Testis (tissue), 3 donors: ENCODE results near the gene SH2D6. TPM values are rescaled to one million over a fixed set of nuclear protein-coding genes. Genes with fewer than 3 reads are reported as not detected.

Source experiments
- DNase-seq: peaks from one replicate; pipeline ENCODE4 v3.0.0-alpha.2; 2019
- H3K27ac ChIP-seq, 2 donors: fragments of 200-600 bp; sonication (generic); one replicate each; pipeline ENCODE4 v1.5.1; 2019
- H3K27me3 ChIP-seq: fragments of 200-600 bp; sonication (generic); one replicate; pipeline ENCODE4 v1.5.1; 2019
- H3K36me3 ChIP-seq: fragments of 200-600 bp; sonication (generic); one replicate; pipeline ENCODE4 v1.5.1; 2017; ENCODE audit warnings: low read depth; ENCODE audit errors: missing control alignments
- H3K4me1 ChIP-seq: fragments of 200-600 bp; sonication (generic); one replicate; pipeline ENCODE4 v1.5.1; 2019
- H3K4me3 ChIP-seq, 2 donors: fragments of 200-600 bp; sonication (generic); one replicate each; pipeline ENCODE4 v1.5.1; 2017 to 2019
- H3K9me3 ChIP-seq: fragments of 200-600 bp; sonication (generic); one replicate; pipeline ENCODE4 v1.5.1; 2017
- CTCF ChIP-seq, 3 experiments: fragments of 450-650 bp in 2 of 3; fragments of 200-600 bp in 1 of 3; sonication (generic) in 1 of 3; IDR thresholded peaks; one replicate each; pipeline ENCODE4 v1.5.1; 2016 to 2019; ENCODE audit warnings: antibody characterized with exemption in 3 of 3, mild to moderate bottlenecking in 2 of 3, moderate library complexity in 1 of 3
- POLR2A ChIP-seq: fragments of 450-650 bp; IDR thresholded peaks from one replicate; pipeline ENCODE4 v1.6.1; 2017; ENCODE audit warnings: antibody characterized with exemption, mild to moderate bottlenecking, moderate library complexity
- WGBS, 2 donors: methylation state at CpG; one replicate each; pipeline ENCODE4 v1.1.5; 2018; 5-methylcytosine and 5-hydroxymethylcytosine counted together
- intact Hi-C: fragments of 100-400 bp; cut with DNase I; formaldehyde crosslinking; loops from one replicate; pipeline ENCODE4 v1.15.1; 2023; ENCODE audit warnings: low total_unique reads
- polyA plus RNA-seq: library from polyadenylated mRNA; stranded (reverse); fragments of 350-450 nt; fragmentation: Illumina TruSeq; extraction: RNeasy Lipid Tissue Mini Kit (QIAGEN cat#74804); gene quantifications from one replicate; pipeline ENCODE4 v1.2.3, GENCODE V29; 2014; ENCODE audit warnings: low read depth, low replicate concordance; ENCODE audit not compliant: insufficient read depth
- small RNA-seq, 2 donors: library from RNA; depleted of rRNA; stranded (forward); fragments of <200 nt; gene quantifications; one replicate each; pipeline ENCODE3, GENCODE V24; 2016
- total RNA-seq, 2 donors: library from RNA; depleted of rRNA; stranded (reverse); fragments of >200 nt; gene quantifications; one replicate each; pipeline ENCODE4 v1.2.3, GENCODE V29; 2016

Gene SH2D6
- total and polyA plus RNA-seq, 3 donors from 2014 or later: 11.2 to 15.9 (median 13.6) TPM

- no peak for DNase-seq
- WGBS, 2 donors: 86 to 92% methylated on average over 3 of the region's 3 CpGs
- Histone ChIP-seq H3K27me3 (no peaks in the 10 kb centered on the region), H3K27ac (no peak overlapping the region), H3K4me1 (no peaks in the 10 kb centered on the region), H3K4me3 (no peak overlapping the region), H3K9me3 (no peaks in the 10 kb centered on the region), H3K36me3 (no peaks in the 10 kb centered on the region)
- no peak for TF ChIP-seq POLR2A
- no peak for TF ChIP-seq CTCF (IDR thresholded peaks at IDR 0.05)
- intact Hi-C loops: no loop called here
Measured at GRCh38 chr2:85485815-85486214, 67.3 kb downstream of the SH2D6 start.

Small RNAs within 50 kb of the gene (small RNA-seq; reads per million reads assigned to genes)
- 0 reads per million in 2 donors for gene AC062037.2
- gene RF00019: 0 reads per million in 2 donors
- 0 reads per million in 2 donors for gene RN7SL251P

Other genes starting within 250 kb of the SH2D6 start
- gene TGOLN2, start 90.7 kb upstream of the SH2D6 start, total RNA-seq: 100 to 1,000 TPM; 115 to 143 TPM
- 80.6 TPM for gene TGOLN2, start 90.7 kb upstream of the SH2D6 start, polyA plus RNA-seq
- 10 to 100 TPM; 54.0 to 60.5 TPM for gene RETSAT, start 64.2 kb upstream of the SH2D6 start, total RNA-seq
- 49.7 TPM for gene RETSAT, start 64.2 kb upstream of the SH2D6 start, polyA plus RNA-seq
- gene ELMOD3, start 63.9 kb upstream of the SH2D6 start, total RNA-seq: 10 to 100 TPM; 38.4 to 51.6 TPM
- 26.2 TPM for gene ELMOD3, start 63.9 kb upstream of the SH2D6 start, polyA plus RNA-seq
- 10 to 100 TPM; 17.7 to 29.4 TPM for gene CAPG, start 8.3 kb upstream of the SH2D6 start, total RNA-seq
- gene CAPG, start 8.3 kb upstream of the SH2D6 start, polyA plus RNA-seq: 74.5 TPM
- gene MAT2A, start 120.5 kb downstream of the SH2D6 start, total RNA-seq: 100 to 1,000 TPM; 219 to 268 TPM
- gene MAT2A, start 120.5 kb downstream of the SH2D6 start, polyA plus RNA-seq: 198 TPM
- gene GGCX, start 142.8 kb downstream of the SH2D6 start, total RNA-seq: 10 to 100 TPM; 26.8 to 31.8 TPM
- gene GGCX, start 142.8 kb downstream of the SH2D6 start, polyA plus RNA-seq: 21.1 TPM
- gene VAMP8, start 158.9 kb downstream of the SH2D6 start, total RNA-seq: 10 to 100 TPM; 10.8 to 13.9 TPM
- 59.0 TPM for gene VAMP8, start 158.9 kb downstream of the SH2D6 start, polyA plus RNA-seq
- 10 to 100 TPM in 1 of 2 donors, 1 to 10 TPM in 1; 4.9 to 17.5 TPM for gene VAMP5, start 165.7 kb downstream of the SH2D6 start, total RNA-seq
- gene VAMP5, start 165.7 kb downstream of the SH2D6 start, polyA plus RNA-seq: 36.8 TPM
- gene RNF181, start 177.0 kb downstream of the SH2D6 start, total RNA-seq: 100 to 1,000 TPM; 119 to 137 TPM
- gene RNF181, start 177.0 kb downstream of the SH2D6 start, polyA plus RNA-seq: 189 TPM
- 10 to 100 TPM; 33.1 to 44.0 TPM for gene TMEM150A, start 184.0 kb downstream of the SH2D6 start, total RNA-seq
- gene TMEM150A, start 184.0 kb downstream of the SH2D6 start, polyA plus RNA-seq: 39.3 TPM
- 10 to 100 TPM; 22.9 to 37.6 TPM for gene C2orf68, start 193.4 kb downstream of the SH2D6 start, total RNA-seq
- gene C2orf68, start 193.4 kb downstream of the SH2D6 start, polyA plus RNA-seq: 55.7 TPM
- 10 to 100 TPM; 74.9 to 96.8 TPM for gene USP39, start 197.5 kb downstream of the SH2D6 start, total RNA-seq
- 49.8 TPM for gene USP39, start 197.5 kb downstream of the SH2D6 start, polyA plus RNA-seq
- under 1 TPM in 1 of 2 donors, not detected in 1; 0.25 TPM for gene SFTPB, start 249.5 kb downstream of the SH2D6 start, total RNA-seq
- gene SFTPB, start 249.5 kb downstream of the SH2D6 start, polyA plus RNA-seq: 0.36 TPM